Thyroid gland (tissue), 4 donors: ENCODE measurements around the gene IFNA17.

Experiments used
- POLR2A ChIP-seq, 2 donors: fragments of 450-650 bp; IDR thresholded peaks; one replicate each; pipeline ENCODE4 v1.6.1; 2017; ENCODE audit warnings: antibody characterized with exemption in 2 of 2, mild to moderate bottlenecking in 2 of 2, moderate library complexity in 1 of 2
- TF ChIP-seq, protein P1 (sequence below), 6 experiments: fragments of 200-600 bp in 3 of 6; fragments of 450-650 bp in 3 of 6; sonication (generic) in 3 of 6; IDR thresholded peaks; one replicate each; pipeline ENCODE4 v1.5.1; 2016 to 2019; ENCODE audit warnings: antibody characterized with exemption in 6 of 6, mild to moderate bottlenecking in 2 of 6, inconsistent platforms in 1 of 6, moderate library complexity in 1 of 6

DNA sequence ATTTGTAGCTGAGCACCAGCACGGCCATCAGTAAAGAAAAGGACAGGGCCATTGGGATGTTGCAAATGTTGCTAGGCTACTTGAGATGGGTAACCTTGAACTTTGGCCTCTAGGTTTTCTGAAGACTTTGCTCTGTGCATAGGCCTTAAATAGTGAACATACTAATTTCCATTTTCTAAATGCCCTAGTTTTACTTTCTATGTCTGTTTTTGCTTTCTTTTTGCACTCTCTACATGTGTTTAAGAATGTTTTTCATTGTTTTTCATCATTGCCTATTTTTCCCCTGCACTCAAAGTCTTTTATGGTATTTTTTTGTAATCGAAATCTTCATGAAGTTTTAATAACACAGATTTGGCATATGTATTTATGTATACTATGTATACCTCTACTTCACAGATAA is at the start of gene IFNA17:
- no peak for TF ChIP-seq POLR2A (IDR thresholded peaks at IDR 0.05)
- TF ChIP-seq, protein P1, sequence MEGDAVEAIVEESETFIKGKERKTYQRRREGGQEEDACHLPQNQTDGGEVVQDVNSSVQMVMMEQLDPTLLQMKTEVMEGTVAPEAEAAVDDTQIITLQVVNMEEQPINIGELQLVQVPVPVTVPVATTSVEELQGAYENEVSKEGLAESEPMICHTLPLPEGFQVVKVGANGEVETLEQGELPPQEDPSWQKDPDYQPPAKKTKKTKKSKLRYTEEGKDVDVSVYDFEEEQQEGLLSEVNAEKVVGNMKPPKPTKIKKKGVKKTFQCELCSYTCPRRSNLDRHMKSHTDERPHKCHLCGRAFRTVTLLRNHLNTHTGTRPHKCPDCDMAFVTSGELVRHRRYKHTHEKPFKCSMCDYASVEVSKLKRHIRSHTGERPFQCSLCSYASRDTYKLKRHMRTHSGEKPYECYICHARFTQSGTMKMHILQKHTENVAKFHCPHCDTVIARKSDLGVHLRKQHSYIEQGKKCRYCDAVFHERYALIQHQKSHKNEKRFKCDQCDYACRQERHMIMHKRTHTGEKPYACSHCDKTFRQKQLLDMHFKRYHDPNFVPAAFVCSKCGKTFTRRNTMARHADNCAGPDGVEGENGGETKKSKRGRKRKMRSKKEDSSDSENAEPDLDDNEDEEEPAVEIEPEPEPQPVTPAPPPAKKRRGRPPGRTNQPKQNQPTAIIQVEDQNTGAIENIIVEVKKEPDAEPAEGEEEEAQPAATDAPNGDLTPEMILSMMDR (IDR thresholded peaks at IDR 0.05), result no peak
